GM19328 (cell line): ENCODE results near the gene LPAR2.
A peak's percentile ranks its signal among the peaks of the same experiment; 100 is the strongest.
"Not testable (repeated sequence)": the region's sequence is repeated elsewhere in the genome, so short reads cannot be mapped to it uniquely, and the experiment has no call there.

Experiments
- ATAC-seq: cut with Tn5 transposase; IDR thresholded peaks from one replicate; pipeline ENCODE4 v1.9.1; 2021; ENCODE audit warnings: mild to moderate bottlenecking, moderate library complexity; ENCODE audit not compliant: unreplicated experiment

LPAR2 gene

GRCh38 chr19:19602136-19602712, 25.8 kb downstream of the LPAR2 start:
- ATAC-seq: no peak

DNA sequence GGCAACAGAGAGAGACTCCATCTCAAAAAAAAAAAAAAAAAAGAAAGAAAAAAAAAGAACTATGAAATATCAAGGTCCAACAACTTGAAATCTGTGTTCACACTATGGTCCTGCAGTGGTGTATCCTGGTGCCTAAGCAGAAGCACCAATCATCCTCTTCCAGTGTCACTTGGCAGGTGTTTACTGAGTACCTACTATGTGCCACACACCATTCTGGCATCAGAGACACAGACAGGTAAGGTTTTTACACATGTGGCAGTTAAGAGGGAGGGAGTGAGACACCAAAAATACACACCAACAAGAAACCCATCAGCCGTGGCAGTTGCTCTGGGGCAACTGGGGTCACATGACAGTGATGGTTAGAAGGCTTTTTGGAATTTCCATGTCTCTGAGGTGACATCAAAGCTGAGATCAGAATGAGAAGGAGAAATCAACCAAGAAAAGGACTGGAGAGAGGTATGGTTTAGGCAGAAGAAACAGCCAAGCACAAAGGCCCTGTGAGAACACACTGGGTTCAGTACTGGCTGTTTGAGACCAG, 27.2 kb downstream of the LPAR2 start:
- no peak for ATAC-seq

DNA sequence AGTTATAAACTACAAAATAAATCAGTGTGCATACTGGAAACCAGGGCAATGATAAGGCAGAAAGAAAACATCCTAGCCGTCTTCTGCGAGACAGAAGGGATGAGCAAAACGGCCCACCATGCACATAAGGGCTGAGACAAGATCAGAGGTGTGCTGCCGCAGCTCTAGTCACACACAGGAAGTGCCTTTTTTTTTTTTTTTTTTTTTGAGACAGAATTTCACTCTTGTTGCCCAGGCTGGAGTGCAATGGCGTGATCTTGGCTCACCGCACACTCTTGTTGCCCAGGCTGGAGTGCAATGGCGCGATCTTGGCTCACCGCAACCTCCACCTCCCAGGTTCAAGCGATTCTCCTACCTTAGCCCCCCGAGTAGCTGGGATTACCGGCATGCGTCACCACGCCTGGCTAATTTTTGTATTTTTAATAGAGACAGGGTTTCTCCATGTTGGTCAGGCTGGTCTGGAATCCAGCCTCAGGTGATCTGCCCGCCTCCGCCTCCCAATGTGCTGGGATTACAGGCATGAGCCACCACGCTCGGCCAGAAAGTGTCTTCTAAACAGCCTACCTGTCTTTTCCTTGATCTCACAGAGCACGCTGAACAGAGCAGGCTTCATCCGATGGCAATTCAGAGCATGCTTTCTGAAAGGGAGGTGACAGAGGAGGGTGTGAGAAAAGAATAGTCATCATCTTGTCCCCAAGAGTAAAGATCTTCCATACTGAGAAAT, 29.1 kb downstream of the LPAR2 start:
- not testable (repeated sequence) for ATAC-seq

DNA sequence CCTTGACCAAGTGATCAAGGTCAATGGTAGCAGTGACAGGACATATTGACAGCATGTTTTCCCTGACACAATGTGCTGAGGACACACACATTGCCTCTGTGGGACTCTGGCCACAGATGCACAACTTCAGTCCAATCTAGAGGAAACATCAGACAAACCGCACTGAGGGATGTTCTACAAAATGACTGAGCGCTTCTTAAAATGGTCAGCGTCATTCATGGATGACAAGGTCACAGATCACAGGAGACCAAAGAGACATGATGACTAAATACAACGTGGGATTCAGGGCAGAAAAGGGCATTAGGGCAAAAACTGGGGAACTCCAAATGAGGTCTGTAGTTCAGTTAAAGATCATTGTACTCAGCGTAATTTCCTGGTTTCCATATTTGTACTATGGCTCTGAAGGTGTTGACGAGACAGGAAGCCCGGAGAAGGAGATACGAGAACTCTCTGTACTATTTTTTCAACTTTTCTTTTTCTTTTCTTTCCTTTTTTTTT, 30.2 kb downstream of the LPAR2 start:
- ATAC-seq: peak; percentile 61

GRCh38 chr19:19595171-19595701, 32.8 kb downstream of the LPAR2 start:
- ATAC-seq: no peak

DNA sequence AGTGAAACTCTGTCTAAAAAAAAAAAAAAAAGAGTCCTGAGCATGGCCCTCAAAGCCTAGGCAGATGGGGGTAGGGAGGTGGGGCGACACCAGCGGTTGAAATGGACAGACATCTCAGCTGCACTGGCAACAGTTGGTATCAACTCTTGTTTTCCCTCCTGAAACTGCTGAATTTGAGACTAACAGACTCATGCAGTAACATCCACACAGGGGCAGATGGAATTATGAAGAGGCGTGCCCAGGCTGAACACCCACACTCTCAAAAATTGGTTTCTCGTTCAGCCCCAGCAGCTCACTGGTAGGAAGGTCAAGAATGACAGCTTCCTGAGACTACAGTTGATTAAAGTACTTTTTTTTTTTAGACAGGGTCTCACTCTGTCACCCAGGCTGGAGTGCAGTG, 33.6 kb downstream of the LPAR2 start:
- ATAC-seq: no peak

- no peak for ATAC-seq
These were observed 35.3 kb downstream of the LPAR2 start for GRCh38 chr19:19592690-19593089.

DNA sequence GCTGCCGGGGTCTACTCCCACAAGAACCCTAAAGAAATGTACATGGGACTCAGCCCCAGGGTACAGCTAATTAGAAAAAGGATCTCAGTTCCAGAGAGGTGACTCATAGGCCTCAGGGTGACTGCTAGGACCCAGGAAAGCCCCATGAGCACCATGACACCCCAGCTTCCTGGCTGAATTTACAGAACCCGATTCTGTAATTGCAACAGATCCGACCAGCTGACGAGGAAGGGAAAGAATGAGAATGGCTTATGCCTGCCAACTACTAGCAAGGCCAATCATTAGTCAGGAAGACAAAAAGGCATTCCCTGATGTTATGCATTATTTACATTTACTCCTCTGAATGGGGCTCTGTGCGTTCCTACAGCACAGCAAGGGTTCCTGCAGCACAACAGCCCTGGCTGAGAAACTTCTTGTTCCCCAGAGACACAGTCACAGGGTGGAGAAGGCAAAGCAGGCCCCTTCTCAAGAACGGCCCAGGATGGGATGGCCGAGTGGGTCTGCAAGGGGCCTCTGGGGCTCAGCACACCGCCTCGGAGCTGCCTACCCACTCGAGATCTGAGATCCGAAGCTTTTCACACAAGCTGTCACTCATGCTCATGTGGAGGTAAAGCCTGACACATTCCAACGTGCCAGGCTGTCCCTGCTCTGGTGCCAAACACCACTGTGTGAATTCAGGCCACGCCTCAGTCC, 36.7 kb downstream of the LPAR2 start:
- ATAC-seq: peak; percentile 64

DNA sequence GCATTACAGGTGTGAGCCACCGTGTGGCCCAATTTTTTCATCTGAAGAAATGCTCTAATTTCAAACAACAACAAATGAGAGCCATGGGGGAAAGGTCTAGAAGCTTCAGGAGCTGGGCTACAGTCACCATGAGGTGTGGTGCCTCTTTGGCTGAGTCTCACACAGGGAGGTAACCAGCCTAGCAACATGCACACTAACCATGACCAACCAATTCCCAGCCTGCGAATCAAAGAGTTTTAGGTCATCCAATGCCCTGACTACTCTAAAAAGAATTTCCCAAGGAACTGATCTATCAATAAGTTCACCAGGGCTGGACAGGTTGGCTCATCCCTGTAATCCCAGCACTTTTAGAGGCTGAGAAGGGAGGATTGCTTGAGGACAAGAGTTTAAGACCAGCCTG, 39.5 kb downstream of the LPAR2 start:
- no peak for ATAC-seq

DNA sequence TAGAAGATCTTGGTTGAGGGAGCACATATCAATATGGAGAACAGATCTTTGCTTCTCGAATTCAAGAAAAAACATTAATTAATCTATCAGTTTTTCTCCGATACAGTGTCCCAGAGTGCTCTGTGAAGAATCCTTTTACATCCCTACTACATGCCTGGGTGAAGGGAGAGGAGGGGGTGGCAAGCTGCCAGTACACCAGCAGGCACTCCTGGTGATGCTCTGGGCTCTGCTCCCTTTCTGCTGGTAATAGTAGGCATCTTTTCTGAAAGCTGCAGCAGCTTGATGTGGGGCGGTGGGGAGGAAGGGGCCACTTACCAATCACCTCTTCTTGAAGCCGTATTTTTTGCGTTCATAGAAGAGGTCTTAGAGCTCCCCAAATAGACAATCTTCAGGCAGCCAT, 40.2 kb downstream of the LPAR2 start:
- no peak for ATAC-seq

GRCh38 chr19:19584356-19584755, 43.7 kb downstream of the LPAR2 start:
- no peak for ATAC-seq

DNA sequence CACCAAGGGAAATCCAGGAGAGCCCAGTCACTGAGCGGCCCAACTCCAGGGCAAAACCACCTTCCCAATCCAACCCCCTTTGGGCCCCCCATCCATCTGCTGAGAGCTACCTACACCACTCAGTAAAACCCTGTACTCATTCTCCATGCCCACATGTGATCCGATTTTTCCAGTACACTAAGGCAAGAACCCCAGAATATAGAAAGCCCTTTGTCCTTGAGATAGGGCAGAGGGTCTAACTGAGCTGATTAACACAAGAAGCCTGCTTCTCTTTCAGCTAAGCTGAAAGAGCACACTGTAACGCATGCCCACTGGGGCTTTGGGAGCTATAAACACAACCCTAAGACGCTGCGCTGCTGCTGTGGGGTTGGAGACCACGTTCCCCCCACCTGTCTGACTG, 45.5 kb downstream of the LPAR2 start:
- ATAC-seq: no peak

DNA sequence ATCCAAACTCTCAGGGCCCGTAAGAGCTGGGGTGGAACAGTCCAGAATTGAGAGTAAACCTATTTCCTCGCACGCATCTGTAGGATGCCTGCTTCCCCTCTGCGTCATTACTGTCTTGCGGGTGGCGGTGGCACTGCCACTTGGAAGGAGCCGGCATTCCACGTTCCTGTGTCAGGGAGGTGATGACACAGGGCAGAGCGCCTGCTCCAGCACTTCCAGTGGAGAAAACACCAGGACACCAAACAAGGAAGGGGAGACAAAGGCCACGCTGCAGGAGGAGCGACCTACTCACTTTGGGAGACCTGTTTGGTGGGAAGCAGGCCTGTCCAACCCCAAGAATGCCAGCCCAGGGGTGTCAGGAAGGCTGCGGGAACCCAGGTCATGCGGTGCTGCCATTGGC, 46.6 kb downstream of the LPAR2 start:
- ATAC-seq: no peak

DNA sequence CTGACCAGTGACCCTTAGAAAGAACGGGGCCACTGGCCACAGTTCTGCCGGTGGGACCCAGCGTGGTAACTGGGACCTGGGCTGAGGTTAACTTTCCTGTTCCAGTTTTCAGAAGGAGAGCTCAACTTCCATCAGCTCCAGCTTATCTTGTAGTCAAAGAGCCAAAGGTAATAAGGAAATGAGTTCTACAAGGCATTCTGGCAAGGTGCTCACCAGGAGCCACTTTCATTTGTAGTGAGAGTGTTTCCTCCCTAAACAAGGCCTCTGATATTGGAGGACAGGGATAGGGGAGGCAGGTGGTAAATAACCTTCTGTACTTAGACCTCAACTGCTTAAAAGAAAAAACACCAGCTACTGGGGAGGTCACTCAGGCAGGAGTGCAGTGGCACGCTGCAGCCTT, 47.6 kb downstream of the LPAR2 start:
- ATAC-seq: no peak

DNA sequence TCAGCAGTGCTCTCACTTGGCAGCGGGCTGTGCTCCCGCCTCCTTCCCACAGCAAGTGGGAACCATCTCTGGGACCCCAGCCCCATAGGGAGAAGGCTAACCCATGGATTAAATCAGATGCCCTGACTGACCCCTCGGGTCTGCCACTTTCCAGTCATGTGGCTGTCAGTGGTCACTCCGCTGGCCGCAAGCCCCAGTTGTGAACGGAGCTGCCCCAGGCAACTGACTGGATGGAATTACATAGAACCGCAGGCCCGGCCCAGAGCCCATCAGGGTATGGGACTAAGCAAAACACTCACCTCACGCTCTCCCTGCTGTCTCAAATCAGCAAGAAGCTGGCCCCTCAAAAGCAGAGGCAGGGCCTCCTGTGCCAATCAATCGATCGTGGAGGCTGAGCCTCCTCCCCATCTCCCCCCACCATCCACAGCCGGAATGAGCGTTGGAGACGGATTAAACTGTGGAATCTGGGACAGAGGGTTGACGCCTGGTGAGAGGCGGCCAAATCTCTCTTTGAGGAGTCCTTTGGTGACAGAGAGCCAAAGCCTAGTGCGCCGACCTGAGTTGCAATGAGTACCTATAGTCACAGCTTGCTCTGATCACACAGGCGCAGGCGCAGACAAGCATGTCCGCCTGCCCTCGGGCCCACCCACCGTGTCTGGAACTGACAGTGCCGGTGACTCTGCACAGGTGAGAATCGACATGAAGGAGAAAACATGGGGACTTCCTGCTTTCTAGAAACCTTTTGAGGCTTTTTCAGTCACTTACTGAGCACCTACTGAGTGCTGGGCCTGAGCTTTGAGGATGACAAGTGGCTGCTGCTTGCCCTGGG, 48.3 kb downstream of the LPAR2 start:
- ATAC-seq: no peak

DNA sequence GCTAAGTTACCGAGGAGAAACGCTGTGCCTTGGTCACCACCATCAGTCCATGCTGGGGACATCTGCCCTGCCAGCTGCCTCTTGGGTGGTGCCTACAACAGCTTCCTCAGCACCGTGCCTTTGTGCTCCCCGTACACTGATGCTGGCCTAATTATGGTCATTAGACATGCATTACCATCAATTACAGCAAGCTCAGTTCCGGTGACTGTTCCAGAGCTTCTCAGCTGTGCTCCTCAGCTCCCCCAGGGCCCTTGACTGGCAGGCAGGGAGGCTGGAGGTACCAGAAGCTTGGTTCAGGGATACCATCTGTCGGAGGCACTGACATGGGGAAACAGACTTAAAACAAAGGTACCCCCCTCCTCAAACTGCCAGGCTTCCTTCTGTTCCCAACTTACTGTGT, 49.8 kb downstream of the LPAR2 start:
- no peak for ATAC-seq

GRCh38 chr19:19575411-19575810, 52.6 kb downstream of the LPAR2 start:
- ATAC-seq: no peak
